HUES48 (cell line): ENCODE results near the gene ZFAND4.
A peak's percentile ranks its signal among the peaks of the same experiment; 100 is the strongest.
"Not testable (repeated sequence)": the region's sequence is repeated elsewhere in the genome, so short reads cannot be mapped to it uniquely, and the experiment has no call there.

ENCODE experiments used
- H3K27ac ChIP-seq: one replicate; pipeline ENCODE4 v1.7.0; 2013; ENCODE audit warnings: low read depth, low read length, inconsistent platforms
- H3K27me3 ChIP-seq: 2 replicates; pipeline ENCODE4 v1.6.1; 2013; ENCODE audit warnings: mild to moderate bottlenecking, low read length; ENCODE audit not compliant: control insufficient read depth, insufficient read depth
- H3K36me3 ChIP-seq: 2 replicates; pipeline ENCODE4 v1.6.1; 2013; ENCODE audit warnings: low read length; ENCODE audit not compliant: control insufficient read depth, insufficient read depth
- H3K4me1 ChIP-seq: 2 replicates; pipeline ENCODE4 v1.6.1; 2013; ENCODE audit warnings: mild to moderate bottlenecking, low read length; ENCODE audit not compliant: control insufficient read depth, insufficient read depth
- H3K4me3 ChIP-seq: 2 replicates; pipeline ENCODE4 v1.5.1; 2013; ENCODE audit warnings: mild to moderate bottlenecking, low read depth, low read length
- H3K9ac ChIP-seq: 2 replicates; pipeline ENCODE4 v1.6.1; 2013; ENCODE audit warnings: mild to moderate bottlenecking, low read depth, low read length, moderate library complexity
- H3K9me3 ChIP-seq: 2 replicates; pipeline ENCODE4 v1.6.1; 2013; ENCODE audit warnings: low read length; ENCODE audit not compliant: control insufficient read depth, insufficient read depth

Gene ZFAND4

GRCh38 chr10:45672181-45673073 is at the start of gene ZFAND4:
Gene ZFAND4 (minus strand): TSS chr10:45672772. CDS start chr10:45663725, 9,047 bp downstream.
- Histone ChIP-seq H3K27ac (peak within 1 kb of the TSS; percentile 88), H3K36me3 (no peaks in the 10 kb centered on the region), H3K9ac (peak within 1 kb of the TSS; percentile 76), H3K4me1 (peaks cover 3% of the 10 kb centered on the region; the same call in 1 of the 2 replicates), H3K4me3 (peak within 1 kb of the TSS; percentile 78), H3K9me3 (no peaks in the 10 kb centered on the region), H3K27me3 (no peaks in the 10 kb centered on the region)

GRCh38 chr10:45721503-45721902 is 48.9 kb upstream of the ZFAND4 start:
- H3K9ac ChIP-seq, H3K4me1 ChIP-seq, H3K9me3 ChIP-seq, H3K27ac ChIP-seq, H3K4me3 ChIP-seq, H3K36me3 ChIP-seq, H3K27me3 ChIP-seq: not testable (repeated sequence)

GRCh38 chr10:45717642-45718041 is 45.1 kb upstream of the ZFAND4 start:
- H3K27ac ChIP-seq, H3K27me3 ChIP-seq, H3K4me1 ChIP-seq, H3K9me3 ChIP-seq, H3K36me3 ChIP-seq, H3K9ac ChIP-seq, H3K4me3 ChIP-seq: not testable (repeated sequence)

- H3K27ac ChIP-seq, H3K9me3 ChIP-seq, H3K4me3 ChIP-seq, H3K4me1 ChIP-seq, H3K36me3 ChIP-seq, H3K9ac ChIP-seq, H3K27me3 ChIP-seq: not testable (repeated sequence)
Measured at GRCh38 chr10:45717053-45717452, 44.5 kb upstream of the ZFAND4 start.

GRCh38 chr10:45711223-45711622 is 38.7 kb upstream of the ZFAND4 start:
- H3K36me3 ChIP-seq, H3K4me1 ChIP-seq, H3K4me3 ChIP-seq, H3K9me3 ChIP-seq, H3K9ac ChIP-seq, H3K27ac ChIP-seq, H3K27me3 ChIP-seq: not testable (repeated sequence)

GRCh38 chr10:45710200-45710796 is 37.7 kb upstream of the ZFAND4 start:
- H3K9me3 ChIP-seq, H3K4me3 ChIP-seq, H3K4me1 ChIP-seq, H3K9ac ChIP-seq, H3K27ac ChIP-seq, H3K36me3 ChIP-seq, H3K27me3 ChIP-seq: not testable (repeated sequence)

- not testable (repeated sequence) for H3K27me3 ChIP-seq, H3K36me3 ChIP-seq, H3K27ac ChIP-seq, H3K4me3 ChIP-seq, H3K9ac ChIP-seq, H3K9me3 ChIP-seq, H3K4me1 ChIP-seq
Measured at GRCh38 chr10:45678467-45678866, 5.9 kb upstream of the ZFAND4 start.

GRCh38 chr10:45675388-45675787 is 2.8 kb upstream of the ZFAND4 start:
- peaks cover 3% of the 10 kb centered on the region; the same call in 1 of the 2 replicates for H3K4me1 ChIP-seq
- no peak overlapping the region for H3K27ac ChIP-seq
- H3K36me3 ChIP-seq: no peaks in the 10 kb centered on the region
- no peak overlapping the region for H3K9ac ChIP-seq
- H3K27me3 ChIP-seq: no peaks in the 10 kb centered on the region
- no peaks in the 10 kb centered on the region for H3K9me3 ChIP-seq
- H3K4me3 ChIP-seq: no peak overlapping the region

GRCh38 chr10:45673074-45673648 is 589 bp upstream of the ZFAND4 start:
- Histone ChIP-seq H3K9ac (peak overlapping the region; percentile 58), H3K4me1 (peaks cover 3% of the 10 kb centered on the region; the same call in 1 of the 2 replicates), H3K27me3 (no peaks in the 10 kb centered on the region), H3K27ac (peak overlapping the region; percentile 88), H3K4me3 (peak overlapping the region; percentile 78), H3K36me3 (no peaks in the 10 kb centered on the region), H3K9me3 (no peaks in the 10 kb centered on the region)

- H3K27me3 ChIP-seq, H3K9me3 ChIP-seq, H3K9ac ChIP-seq, H3K36me3 ChIP-seq, H3K4me1 ChIP-seq, H3K27ac ChIP-seq: not testable (repeated sequence)
- peak overlapping the region; percentile 78 for H3K4me3 ChIP-seq
Measured at GRCh38 chr10:45671300-45671699, 1.3 kb downstream of the ZFAND4 start.

- not testable (repeated sequence) for H3K36me3 ChIP-seq, H3K27me3 ChIP-seq, H3K9me3 ChIP-seq, H3K27ac ChIP-seq, H3K4me3 ChIP-seq, H3K9ac ChIP-seq, H3K4me1 ChIP-seq
Measured at GRCh38 chr10:45669897-45670296, 2.7 kb downstream of the ZFAND4 start.
